IPS-18a (cell line): Measurements from ENCODE around the gene MCF2L2.
"Not testable (repeated sequence)": the region's sequence is repeated elsewhere in the genome, so short reads cannot be mapped to it uniquely, and the experiment has no call there.

Source experiments
- H3K27ac ChIP-seq: one replicate; pipeline ENCODE4 v1.5.1; 2013; ENCODE audit warnings: low read length
- H3K27me3 ChIP-seq: one replicate; pipeline ENCODE4 v1.6.1; 2013; ENCODE audit warnings: mild to moderate bottlenecking, low read length; ENCODE audit not compliant: control insufficient read depth, insufficient read depth
- H3K36me3 ChIP-seq: one replicate; pipeline ENCODE4 v1.6.1; 2013; ENCODE audit warnings: low read depth, low read length; ENCODE audit not compliant: control insufficient read depth
- H3K4me1 ChIP-seq: one replicate; pipeline ENCODE4 v1.6.1; 2013; ENCODE audit warnings: low read depth, low read length; ENCODE audit not compliant: control insufficient read depth
- H3K4me3 ChIP-seq: one replicate; pipeline ENCODE4 v1.5.1; 2013; ENCODE audit warnings: low read length
- H3K9ac ChIP-seq: one replicate; pipeline ENCODE4 v1.6.1; 2013; ENCODE audit warnings: mild to moderate bottlenecking, low read length, moderate library complexity
- H3K9me3 ChIP-seq: one replicate; pipeline ENCODE4 v1.6.1; 2013; ENCODE audit warnings: low read depth, low read length; ENCODE audit not compliant: control insufficient read depth

MCF2L2 gene, protein sequence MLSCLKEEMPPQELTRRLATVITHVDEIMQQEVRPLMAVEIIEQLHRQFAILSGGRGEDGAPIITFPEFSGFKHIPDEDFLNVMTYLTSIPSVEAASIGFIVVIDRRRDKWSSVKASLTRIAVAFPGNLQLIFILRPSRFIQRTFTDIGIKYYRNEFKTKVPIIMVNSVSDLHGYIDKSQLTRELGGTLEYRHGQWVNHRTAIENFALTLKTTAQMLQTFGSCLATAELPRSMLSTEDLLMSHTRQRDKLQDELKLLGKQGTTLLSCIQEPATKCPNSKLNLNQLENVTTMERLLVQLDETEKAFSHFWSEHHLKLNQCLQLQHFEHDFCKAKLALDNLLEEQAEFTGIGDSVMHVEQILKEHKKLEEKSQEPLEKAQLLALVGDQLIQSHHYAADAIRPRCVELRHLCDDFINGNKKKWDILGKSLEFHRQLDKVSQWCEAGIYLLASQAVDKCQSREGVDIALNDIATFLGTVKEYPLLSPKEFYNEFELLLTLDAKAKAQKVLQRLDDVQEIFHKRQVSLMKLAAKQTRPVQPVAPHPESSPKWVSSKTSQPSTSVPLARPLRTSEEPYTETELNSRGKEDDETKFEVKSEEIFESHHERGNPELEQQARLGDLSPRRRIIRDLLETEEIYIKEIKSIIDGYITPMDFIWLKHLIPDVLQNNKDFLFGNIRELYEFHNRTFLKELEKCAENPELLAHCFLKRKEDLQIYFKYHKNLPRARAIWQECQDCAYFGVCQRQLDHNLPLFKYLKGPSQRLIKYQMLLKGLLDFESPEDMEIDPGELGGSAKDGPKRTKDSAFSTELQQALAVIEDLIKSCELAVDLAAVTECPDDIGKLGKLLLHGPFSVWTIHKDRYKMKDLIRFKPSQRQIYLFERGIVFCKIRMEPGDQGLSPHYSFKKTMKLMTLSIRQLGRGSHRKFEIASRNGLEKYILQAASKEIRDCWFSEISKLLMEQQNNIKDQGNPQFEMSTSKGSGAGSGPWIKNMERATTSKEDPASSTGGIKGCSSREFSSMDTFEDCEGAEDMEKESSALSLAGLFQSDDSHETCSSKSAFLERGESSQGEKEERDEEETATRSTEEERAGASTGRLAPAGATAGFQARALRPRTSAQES

DNA sequence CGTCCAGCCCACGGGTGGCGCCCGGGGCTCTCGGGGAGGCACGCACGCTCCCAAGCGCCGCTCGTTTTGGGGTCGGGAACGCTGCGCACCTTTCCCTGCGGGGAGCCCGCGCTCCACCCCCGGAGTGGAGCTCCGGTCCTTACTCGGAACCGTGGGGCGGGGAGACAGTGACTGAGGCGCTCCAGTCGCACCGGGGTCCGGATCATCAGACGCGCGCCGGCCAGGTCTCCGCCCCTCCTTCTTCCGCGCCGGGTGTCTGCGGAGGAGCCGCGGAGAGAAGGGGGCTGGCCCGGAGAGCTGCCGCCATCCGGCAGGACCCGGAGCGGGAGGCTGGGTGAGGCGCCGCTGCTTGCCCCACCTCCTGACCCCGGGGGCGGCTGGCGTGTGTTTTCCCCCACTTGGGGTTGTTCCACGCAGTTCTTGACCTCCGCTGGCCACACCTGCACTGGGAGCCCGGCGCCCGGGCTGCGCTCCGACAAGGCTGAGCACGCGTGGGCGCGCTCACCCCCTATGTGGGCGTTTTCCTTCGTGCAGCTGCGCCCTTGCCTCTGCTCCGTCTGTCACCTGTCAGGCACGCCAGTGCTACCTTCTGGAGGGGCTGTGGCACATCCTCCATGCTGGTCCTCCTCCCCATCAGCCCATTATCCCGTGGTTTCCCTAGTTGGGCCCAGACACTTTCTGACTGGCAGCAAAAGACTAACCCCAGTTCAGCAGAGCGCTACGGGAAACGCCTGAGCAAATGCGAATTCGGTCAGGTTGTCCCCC is at the start of gene MCF2L2:
TSS of gene MCF2L2 (minus strand) at position 173 of the 765 bp plus-strand sequence. CDS start 642 bp downstream, outside the sequence.
- peak within 1 kb of the TSS; percentile 38 for H3K9ac ChIP-seq
- no peaks in the 10 kb centered on the region for H3K36me3 ChIP-seq
- peak within 1 kb of the TSS; percentile 82 for H3K4me3 ChIP-seq
- no peak within 1 kb of the TSS for H3K27ac ChIP-seq
- H3K27me3 ChIP-seq, result peaks cover 33% of the 10 kb centered on the region
- H3K9me3 ChIP-seq, result no peaks in the 10 kb centered on the region
- peaks cover 10% of the 10 kb centered on the region for H3K4me1 ChIP-seq

DNA sequence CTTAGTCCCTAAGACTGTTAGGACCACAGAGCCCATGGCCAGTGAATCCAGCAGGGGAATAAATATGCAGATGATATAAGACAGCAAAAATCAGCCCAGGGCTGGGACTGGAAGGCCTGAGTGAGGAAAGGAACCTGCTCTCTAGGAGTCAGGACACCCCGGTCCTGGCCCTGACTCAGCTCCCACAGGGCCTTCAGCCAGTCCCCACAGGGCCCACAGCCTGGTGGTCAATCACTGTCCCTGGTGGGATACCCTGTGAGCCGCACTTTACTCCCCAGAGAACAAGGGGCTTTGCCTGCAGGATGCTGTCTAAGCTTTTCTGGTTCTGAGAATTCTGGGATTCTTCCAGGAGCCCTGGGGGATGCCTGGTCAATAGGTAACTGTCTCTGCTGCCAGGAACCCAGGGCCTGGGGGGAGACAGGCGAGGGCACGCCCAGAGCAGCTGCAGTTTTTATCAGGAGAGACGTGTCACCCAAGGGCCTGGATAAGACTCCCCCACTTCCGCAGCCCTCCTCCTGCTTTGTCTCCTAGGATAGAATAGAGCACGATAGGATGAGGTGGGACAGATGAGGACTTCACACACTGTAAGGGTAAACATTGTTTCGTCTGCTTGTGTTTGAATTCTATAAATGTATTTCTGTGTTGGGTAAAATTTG is 49.5 kb upstream of the MCF2L2 start:
- no peaks in the 10 kb centered on the region for H3K9me3 ChIP-seq
- H3K9ac ChIP-seq, result no peak overlapping the region
- no peak overlapping the region for H3K4me3 ChIP-seq
- H3K4me1 ChIP-seq, result no peaks in the 10 kb centered on the region
- no peak overlapping the region for H3K27ac ChIP-seq
- H3K36me3 ChIP-seq, result no peaks in the 10 kb centered on the region
- no peaks in the 10 kb centered on the region for H3K27me3 ChIP-seq

DNA sequence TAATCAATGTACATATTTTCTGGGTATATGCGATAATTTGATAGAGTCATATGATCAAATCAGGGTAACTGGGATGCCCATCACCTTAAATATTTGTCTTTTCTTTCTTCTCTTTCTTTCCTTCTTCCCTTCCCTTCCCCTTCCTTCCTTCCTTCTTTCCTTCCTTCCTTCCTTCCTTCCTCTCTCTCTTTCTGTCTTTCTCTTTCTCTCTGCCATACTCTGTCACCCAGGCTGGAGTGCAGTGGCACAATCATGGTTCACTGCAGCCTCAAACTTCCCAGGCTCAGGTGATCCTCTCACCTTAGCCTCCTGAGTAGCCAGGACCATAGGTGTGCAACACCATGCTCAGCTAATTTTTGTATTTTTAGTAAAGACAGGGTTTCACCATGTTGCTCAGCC is 47.3 kb upstream of the MCF2L2 start:
- H3K9ac ChIP-seq, H3K27me3 ChIP-seq, H3K9me3 ChIP-seq, H3K36me3 ChIP-seq, H3K4me1 ChIP-seq, H3K27ac ChIP-seq, H3K4me3 ChIP-seq: not testable (repeated sequence)

DNA sequence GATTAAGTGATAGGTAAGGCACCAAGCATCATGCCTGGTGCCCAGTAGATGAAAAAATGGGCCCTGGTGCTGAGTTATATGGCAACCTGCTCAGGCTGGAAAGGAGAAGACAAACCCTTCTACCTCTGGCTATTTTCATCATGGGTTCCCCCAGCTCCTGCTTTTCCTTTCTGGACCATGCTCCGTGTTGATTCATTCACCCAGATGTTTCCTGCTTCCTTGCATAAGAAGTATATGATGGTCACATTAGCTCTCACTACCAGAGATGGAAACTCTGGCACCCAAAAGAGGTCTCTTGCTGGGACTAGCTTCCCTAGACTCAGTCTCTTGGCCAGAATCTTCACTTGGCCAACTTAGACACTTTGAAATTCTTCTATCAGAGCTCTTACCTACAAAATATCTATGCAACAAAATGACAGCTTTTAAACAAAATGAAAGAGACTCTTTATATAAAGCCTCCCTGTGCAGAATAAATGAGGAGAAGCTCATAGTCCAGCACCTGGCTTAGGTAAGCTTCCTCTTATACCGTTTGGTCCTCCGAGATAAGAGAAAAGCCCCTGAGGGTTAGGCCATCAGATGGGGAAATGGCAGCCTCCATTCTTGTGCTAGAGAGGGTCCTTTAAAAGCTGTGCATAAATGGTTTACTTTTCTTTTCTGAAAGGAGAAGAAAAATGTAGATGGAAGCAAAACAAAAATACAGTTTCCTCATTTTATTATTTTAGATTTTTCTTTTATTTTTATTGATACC is 46.8 kb upstream of the MCF2L2 start:
- Histone ChIP-seq H3K36me3 (no peaks in the 10 kb centered on the region), H3K4me3 (no peak overlapping the region), H3K4me1 (no peaks in the 10 kb centered on the region), H3K27ac (no peak overlapping the region), H3K9me3 (no peaks in the 10 kb centered on the region), H3K27me3 (no peaks in the 10 kb centered on the region), H3K9ac (no peak overlapping the region)

DNA sequence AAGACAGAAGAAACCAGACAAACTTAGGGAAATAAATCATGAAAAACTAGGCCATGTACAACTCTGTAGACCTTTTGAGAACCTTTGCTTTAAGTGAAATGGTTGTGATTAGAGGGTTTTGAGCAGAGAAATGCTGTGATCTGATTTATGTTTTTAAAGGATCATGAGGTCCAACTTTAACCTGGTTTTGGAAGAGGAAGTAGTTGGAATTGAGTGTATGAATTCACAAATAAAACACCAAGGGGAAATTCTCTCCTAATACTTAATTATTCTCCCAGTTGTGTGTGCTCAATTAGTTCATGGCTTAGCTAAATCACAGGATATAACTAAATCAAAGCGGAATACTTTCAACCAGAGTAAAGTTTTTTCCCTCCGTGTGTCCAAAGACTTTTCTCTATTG is 45.5 kb upstream of the MCF2L2 start:
- Histone ChIP-seq H3K9ac (no peak overlapping the region), H3K4me1 (no peaks in the 10 kb centered on the region), H3K36me3 (no peaks in the 10 kb centered on the region), H3K9me3 (no peaks in the 10 kb centered on the region), H3K27ac (no peak overlapping the region), H3K4me3 (no peak overlapping the region), H3K27me3 (no peaks in the 10 kb centered on the region)

DNA sequence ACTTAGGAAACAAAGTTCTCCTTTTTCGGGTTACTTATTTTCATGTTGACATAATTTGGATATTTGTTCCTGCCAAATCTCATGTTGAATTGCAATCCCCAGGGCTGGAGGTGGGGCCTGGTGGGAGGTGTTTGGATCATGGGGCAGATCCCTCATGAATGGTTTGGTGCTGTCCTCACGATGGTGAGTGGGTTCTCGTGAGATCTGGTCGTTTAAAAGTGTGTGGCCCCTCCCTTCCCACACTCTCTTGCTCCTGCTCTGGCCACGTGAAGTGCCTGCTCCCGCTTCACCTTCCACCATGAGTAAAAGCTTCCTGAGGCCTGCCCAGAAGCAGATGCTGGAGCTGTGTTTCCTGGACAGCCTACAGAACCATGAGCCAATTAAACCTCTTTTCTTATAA is 43.7 kb upstream of the MCF2L2 start:
- no peak overlapping the region for H3K27ac ChIP-seq
- H3K27me3 ChIP-seq, result no peaks in the 10 kb centered on the region
- H3K4me3 ChIP-seq, result no peak overlapping the region
- H3K4me1 ChIP-seq, result no peaks in the 10 kb centered on the region
- no peak overlapping the region for H3K9ac ChIP-seq
- no peaks in the 10 kb centered on the region for H3K9me3 ChIP-seq
- H3K36me3 ChIP-seq, result no peaks in the 10 kb centered on the region

DNA sequence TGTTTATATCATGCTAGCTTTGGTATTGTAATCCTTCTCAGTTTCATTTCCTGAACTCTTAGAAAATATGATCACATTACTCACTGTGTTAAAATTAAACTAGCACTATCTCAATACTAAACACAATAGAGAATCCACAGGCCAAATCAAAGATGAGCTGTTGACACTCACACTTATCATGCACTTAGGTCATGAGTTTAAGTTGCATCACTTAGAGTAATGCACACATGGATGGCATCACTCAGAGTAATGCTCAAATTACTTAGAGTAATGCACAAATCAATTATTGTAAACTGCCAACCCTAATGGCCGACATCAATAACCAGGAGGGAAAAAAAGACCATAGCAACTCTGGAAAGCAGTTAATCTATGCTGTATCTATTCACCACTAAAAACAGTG is 40.0 kb upstream of the MCF2L2 start:
- Histone ChIP-seq H3K4me1 (no peaks in the 10 kb centered on the region), H3K27ac (no peak overlapping the region), H3K9me3 (no peaks in the 10 kb centered on the region), H3K9ac (no peak overlapping the region), H3K4me3 (no peak overlapping the region), H3K36me3 (no peaks in the 10 kb centered on the region), H3K27me3 (no peaks in the 10 kb centered on the region)

DNA sequence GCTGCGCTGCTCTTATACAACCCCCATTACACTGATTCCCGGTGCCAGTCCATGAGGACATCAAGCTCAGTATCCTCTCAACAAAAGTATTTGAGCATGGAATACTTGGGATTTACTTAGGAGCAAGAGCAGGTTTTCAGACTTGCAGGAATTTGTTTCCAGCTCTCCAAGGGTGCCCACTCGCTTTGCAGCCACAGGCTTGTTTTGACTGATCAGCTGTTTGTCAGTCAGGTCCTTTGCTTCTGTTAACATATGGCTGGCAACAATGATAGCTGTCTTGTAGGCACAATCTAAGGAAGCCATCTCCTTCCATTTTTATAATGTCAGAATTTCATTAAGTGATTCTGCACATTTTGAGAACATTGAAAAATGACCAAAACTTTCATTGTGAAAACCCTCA is 38.2 kb upstream of the MCF2L2 start:
- Histone ChIP-seq H3K27me3 (no peaks in the 10 kb centered on the region), H3K36me3 (no peaks in the 10 kb centered on the region), H3K9me3 (no peaks in the 10 kb centered on the region), H3K4me1 (no peaks in the 10 kb centered on the region), H3K4me3 (no peak overlapping the region), H3K9ac (no peak overlapping the region), H3K27ac (no peak overlapping the region)

DNA sequence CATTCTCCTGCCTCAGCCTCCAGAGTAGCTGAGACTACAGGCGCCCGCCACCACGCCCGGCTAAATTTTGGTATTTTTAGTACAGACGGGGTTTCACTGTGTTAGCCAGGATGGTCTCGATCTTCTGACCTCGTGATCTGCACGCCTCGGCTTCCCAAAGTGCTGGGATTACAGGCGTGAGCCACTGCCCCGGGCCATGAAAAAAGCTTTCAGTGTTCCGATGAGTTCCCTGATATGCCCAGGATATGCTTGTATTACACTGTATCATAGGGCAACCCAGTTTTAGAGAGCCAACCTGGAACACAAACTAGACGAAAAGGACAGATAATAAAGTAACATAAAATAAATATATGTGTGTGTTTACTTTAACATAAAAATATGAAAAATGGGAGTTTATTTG is 37.3 kb upstream of the MCF2L2 start:
- not testable (repeated sequence) for H3K9ac ChIP-seq, H3K4me3 ChIP-seq, H3K4me1 ChIP-seq, H3K36me3 ChIP-seq, H3K9me3 ChIP-seq, H3K27me3 ChIP-seq, H3K27ac ChIP-seq

DNA sequence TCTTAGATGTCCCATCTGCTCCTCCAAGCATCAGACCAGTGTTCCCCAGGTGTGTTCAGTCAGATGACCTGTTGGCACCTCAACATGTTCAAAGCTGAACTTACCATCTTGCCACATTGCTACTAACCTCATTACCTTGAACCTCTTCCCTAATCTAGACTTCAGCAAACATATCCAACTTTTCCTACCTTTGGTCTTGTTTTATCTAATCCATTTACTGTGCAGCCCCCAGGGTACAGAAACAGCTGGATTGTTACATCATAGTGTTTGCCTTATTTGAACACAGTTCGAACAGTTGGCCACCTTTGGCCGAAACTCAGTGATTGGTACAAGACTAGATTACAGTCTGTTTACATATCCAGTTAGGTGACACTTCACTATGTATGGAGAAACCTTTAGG is 36.1 kb upstream of the MCF2L2 start:
- Histone ChIP-seq H3K9me3 (no peaks in the 10 kb centered on the region), H3K27ac (no peak overlapping the region), H3K4me1 (no peaks in the 10 kb centered on the region), H3K4me3 (no peak overlapping the region), H3K36me3 (no peaks in the 10 kb centered on the region), H3K9ac (no peak overlapping the region), H3K27me3 (no peaks in the 10 kb centered on the region)
